ENCODE measurements around the gene PDE6A.
"Not testable (repeated sequence)": the region's sequence is repeated elsewhere in the genome, so short reads cannot be mapped to it uniquely, and the experiment has no call there.

PDE6A gene

GRCh38 chr5:149894237-149894636 lies 50.4 kb downstream of the PDE6A start:
- DNase-seq (ENCODE audit: low read depth) = no peak

GRCh38 chr5:149893403-149893931 lies 51.1 kb downstream of the PDE6A start:
- DNase-seq (ENCODE audit: low read depth) = no peak

DNA sequence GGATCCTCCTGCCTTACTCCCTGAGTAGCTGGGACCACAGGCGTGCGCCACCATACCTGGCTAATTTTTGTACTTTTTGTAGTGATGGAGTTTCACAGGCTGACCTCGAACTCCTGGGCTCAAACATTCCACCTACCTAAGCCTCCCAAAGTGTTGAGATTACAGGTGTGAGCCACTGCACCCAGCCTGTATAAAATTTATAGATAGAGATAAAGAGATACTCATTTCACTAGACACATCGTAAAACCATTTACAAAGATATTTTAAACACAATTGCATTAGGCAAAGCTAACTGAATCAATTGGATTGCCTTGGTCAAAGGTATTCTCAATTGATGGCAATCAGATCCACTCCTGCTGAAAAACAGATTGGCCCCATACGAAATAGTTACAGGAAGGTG lies 52.0 kb downstream of the PDE6A start:
- DNase-seq (ENCODE audit: low read depth) = no peak

DNA sequence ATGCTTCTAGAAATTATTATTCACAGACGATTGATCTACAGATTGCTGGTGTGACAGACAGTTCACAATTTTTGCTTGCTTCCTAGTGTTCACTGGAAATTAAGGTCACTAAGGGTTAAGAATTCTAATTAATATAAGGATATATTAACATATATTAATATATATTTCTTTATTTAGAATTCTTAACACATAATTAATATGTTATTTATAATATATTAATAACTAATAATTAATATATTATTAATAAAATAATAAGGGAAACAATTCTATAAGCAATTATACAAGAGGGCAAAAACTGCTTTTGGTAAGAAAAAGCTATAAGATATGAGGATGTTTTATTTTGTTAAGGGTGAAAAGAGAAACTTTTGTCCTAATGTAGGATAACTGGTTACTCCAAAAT lies 56.3 kb downstream of the PDE6A start:
- DNase-seq (ENCODE audit: low read depth) = no peak

GRCh38 chr5:149887622-149888183 lies 56.9 kb downstream of the PDE6A start:
- no peak for DNase-seq (ENCODE audit: low read depth)

GRCh38 chr5:149886692-149887470 lies 57.7 kb downstream of the PDE6A start:
- DNase-seq (ENCODE audit: low read depth) = no peak

DNA sequence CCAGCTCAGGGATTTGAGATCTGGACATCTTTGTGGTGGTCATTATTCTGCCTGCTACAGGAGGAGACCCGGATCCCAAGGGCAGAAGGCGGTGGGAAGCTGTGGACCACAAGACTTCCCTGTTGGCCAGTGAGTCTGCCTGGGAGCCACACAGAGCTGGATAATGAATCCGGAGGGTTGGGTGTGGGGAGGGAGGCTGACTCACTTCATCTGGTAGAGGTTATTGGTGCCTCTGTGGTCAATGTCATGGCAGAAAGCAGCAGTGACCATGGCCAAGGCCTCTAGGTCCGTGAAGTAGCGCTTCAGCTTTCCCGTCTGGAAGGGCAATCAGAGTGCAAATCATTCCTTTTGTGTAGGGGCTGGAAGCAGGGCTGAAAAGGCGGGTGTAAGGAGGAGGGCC lies 58.5 kb downstream of the PDE6A start:
- no peak for DNase-seq (ENCODE audit: low read depth)

GRCh38 chr5:149885513-149885912 lies 59.1 kb downstream of the PDE6A start:
- no peak for DNase-seq (ENCODE audit: low read depth)

- no peak for DNase-seq (ENCODE audit: low read depth)
These were observed 61.0 kb downstream of the PDE6A start for GRCh38 chr5:149883550-149883949.

GRCh38 chr5:149882633-149883032 lies 62.0 kb downstream of the PDE6A start:
- not testable (repeated sequence) for DNase-seq (ENCODE audit: low read depth)

GRCh38 chr5:149881874-149882273 lies 62.7 kb downstream of the PDE6A start:
- DNase-seq (ENCODE audit: low read depth) = no peak

DNA sequence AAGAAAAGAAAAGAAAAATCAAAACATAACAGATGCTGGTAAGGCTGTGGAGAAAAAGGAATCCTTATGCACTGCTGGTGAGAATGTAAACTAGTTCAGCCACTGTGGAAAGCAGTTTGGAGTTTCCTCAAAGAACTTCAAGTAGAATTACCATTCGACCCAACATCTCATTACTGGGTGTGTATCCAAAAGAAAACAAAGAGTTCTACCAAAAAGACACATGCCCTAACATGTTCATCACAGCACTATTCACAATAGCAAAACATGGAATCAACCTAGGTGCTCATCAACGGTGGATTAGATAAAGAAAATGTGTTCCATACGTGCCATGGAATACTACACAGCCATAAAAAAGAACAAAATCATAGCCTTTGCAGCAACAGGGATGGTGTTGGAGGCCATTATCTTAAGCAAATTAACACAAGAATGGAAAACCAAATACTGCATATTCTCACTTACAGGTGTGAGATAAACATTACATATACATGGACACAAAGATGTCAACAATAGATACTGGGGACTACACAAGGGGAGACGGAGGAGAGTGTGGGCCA lies 63.4 kb downstream of the PDE6A start:
- DNase-seq (ENCODE audit: low read depth) = no peak

- not testable (repeated sequence) for DNase-seq (ENCODE audit: low read depth)
These were observed 65.0 kb downstream of the PDE6A start for GRCh38 chr5:149879593-149879992.

DNA sequence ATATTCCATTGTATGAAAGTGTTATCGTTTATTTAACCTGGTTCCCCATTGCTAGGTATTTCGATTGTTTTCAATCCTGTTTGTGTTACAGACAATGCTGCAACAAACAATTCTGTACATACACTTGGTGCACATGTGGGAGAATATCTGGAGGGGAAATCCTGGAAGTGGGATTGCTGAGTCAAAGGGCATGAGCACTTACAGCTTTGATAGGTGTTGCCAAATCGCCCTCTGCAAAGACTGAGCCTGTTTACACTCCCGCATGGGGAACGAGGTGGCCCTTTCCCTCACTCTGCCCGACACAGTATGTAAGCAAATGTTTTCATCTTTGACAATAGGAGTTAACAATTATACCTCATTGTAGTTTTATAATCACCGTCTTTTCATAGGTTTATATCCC lies 66.2 kb downstream of the PDE6A start:
- no peak for DNase-seq (ENCODE audit: low read depth)

GRCh38 chr5:149873896-149874295 lies 70.7 kb downstream of the PDE6A start:
- DNase-seq (ENCODE audit: low read depth) = no peak

DNA sequence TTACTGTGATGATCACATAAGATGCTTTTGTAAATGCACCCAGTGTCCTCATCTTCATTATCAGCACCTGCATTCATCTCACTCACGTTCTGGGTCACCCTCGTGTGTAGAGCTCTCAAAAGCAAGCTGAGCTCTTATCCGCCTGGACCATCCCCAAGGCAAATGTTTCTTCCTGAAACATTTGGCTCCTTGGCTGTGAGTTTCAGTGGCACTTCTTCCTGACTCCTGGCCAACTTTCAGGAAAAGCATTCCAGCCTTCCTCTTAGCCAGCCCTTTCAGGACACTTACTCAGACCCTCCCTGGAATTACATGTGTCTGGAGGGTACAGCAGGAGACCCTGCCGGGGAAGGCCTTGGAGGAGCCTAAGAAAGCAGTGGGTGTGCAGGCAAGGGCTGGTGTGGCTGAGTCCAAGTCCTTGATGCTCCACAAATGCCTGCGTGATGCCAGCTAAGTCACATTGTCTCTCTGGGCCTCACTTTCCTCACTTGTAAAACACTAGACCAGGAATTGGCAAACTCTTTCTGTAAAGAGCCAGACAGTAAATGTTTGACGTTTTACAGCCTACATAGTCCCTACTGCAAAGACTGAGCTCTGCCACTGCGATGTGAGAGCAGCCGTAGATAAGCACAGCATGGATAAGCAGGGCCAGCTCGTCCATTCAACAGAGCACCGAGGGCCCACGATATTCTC lies 72.1 kb downstream of the PDE6A start:
- no peak for DNase-seq (ENCODE audit: low read depth)

- no peak for DNase-seq (ENCODE audit: low read depth)
These were observed 73.1 kb downstream of the PDE6A start for GRCh38 chr5:149871471-149871870.

DNA sequence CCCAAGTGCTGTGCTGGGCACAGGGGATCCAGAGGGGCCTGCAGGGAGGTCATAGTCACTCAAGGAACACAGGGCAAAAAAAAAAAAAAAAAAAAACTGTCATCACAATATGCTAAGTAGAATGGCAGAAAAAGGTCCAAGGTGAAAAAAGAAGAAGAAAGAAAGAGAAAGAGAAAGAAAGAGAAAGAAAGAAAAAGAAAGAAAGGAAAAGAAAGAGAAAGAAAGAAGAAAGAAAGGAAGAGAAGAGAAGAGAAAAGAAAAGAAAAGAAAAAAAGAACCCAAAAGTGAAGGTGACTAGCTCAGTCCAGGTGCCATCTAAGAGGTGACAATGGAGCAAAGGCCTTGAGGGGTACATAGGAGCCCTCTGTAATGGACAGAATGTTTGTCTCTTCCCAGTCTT lies 73.9 kb downstream of the PDE6A start:
- no peak for DNase-seq (ENCODE audit: low read depth)

GRCh38 chr5:149870232-149870631 lies 74.4 kb downstream of the PDE6A start:
- DNase-seq (ENCODE audit: low read depth) = no peak

GRCh38 chr5:149869411-149869821 lies 75.2 kb downstream of the PDE6A start:
- DNase-seq (ENCODE audit: low read depth) = no peak

- DNase-seq (ENCODE audit: low read depth) = no peak
These were observed 78.8 kb downstream of the PDE6A start for GRCh38 chr5:149865746-149866145.

GRCh38 chr5:149863830-149864229 lies 80.8 kb downstream of the PDE6A start:
- DNase-seq (ENCODE audit: low read depth) = no peak

DNA sequence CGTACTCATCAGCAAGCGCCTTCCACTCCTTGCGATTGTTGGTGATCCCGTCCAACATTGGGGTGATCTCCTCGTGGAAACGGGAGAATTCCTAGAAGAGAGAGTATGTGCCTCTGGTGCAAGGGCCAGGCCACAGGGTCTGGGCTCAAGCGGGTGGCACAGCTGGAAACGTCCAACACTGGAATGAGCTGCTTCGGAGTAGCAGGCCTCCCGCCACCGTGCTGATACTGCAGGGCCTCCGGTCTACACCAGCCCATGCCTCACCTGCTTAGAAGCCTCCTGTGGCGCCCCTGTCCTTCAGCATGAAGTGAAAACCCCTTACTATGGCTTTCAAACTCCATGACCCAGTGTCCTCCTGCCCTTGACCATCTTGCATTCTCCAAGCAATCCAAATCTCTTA lies 81.4 kb downstream of the PDE6A start:
- no peak for DNase-seq (ENCODE audit: low read depth)

Data from activated T-cell treated with anti-CD3 and anti-CD28 coated beads for 24 hours (primary cell).